ENCODE measurements around the gene OAT.

The OAT gene

GRCh38 chr10:124418726-124419501 is at the start of gene OAT:
Gene OAT (minus strand): TSS chr10:124418923. CDS start chr10:124412171, 6,752 bp downstream.
- DNase-seq: peak; percentile 98

GRCh38 chr10:124467165-124467564 is 48.4 kb upstream of the OAT start:
- no peak for DNase-seq

- DNase-seq: no peak
Observed at GRCh38 chr10:124465777-124466488, 47.2 kb upstream of the OAT start.

GRCh38 chr10:124465003-124465776 is 46.5 kb upstream of the OAT start:
- no peak for DNase-seq

- DNase-seq: no peak
Observed at GRCh38 chr10:124464028-124464965, 45.6 kb upstream of the OAT start.

GRCh38 chr10:124462348-124462695 is 43.6 kb upstream of the OAT start:
- no peak for DNase-seq

- DNase-seq: peak; percentile 90
Observed at GRCh38 chr10:124461642-124462347, 43.1 kb upstream of the OAT start, which contains the start of gene LHPP. Gene LHPP (plus strand): TSS chr10:124461823. CDS start chr10:124461863, 40 bp downstream.

GRCh38 chr10:124460144-124460543 is 41.4 kb upstream of the OAT start:
- DNase-seq: no peak

- no peak for DNase-seq
Observed at GRCh38 chr10:124459395-124459794, 40.7 kb upstream of the OAT start.

- DNase-seq: no peak
Observed at GRCh38 chr10:124458889-124459288, 40.2 kb upstream of the OAT start.

GRCh38 chr10:124458473-124458872 is 39.8 kb upstream of the OAT start:
- DNase-seq: no peak

- no peak for DNase-seq
Observed at GRCh38 chr10:124455441-124455840, 36.7 kb upstream of the OAT start.

GRCh38 chr10:124453960-124454610 is 35.4 kb upstream of the OAT start:
- no peak for DNase-seq

- no peak for DNase-seq
Observed at GRCh38 chr10:124451276-124451675, 32.6 kb upstream of the OAT start.

GRCh38 chr10:124450783-124451057 is 32.0 kb upstream of the OAT start:
- no peak for DNase-seq

- DNase-seq: no peak
Observed at GRCh38 chr10:124450012-124450782, 31.5 kb upstream of the OAT start, which contains the start of gene NKX1-2. Gene NKX1-2 (minus strand): TSS chr10:124450035. CDS start chr10:124449943, 92 bp downstream.

GRCh38 chr10:124449170-124450011 is 30.7 kb upstream of the OAT start:
- DNase-seq: no peak

GRCh38 chr10:124448696-124449169 is 30.0 kb upstream of the OAT start:
- DNase-seq: no peak

GRCh38 chr10:124447751-124448466 is 29.2 kb upstream of the OAT start:
- no peak for DNase-seq
